Stimulated activated CD4-positive, alpha-beta T cell treated with anti-CD3 and anti-CD28 coated beads, TNF-alpha, amount 100 ng/mL, for 1 hour (primary cell): ENCODE results near the gene CFAP210.
"Not testable (repeated sequence)": the region's sequence is repeated elsewhere in the genome, so short reads cannot be mapped to it uniquely, and the experiment has no call there.

Experiments used
- DNase-seq, 3 donors: peaks; one replicate each; pipeline ENCODE4 v3.0.0-alpha.2; 2020; ENCODE audit warnings: low read depth in 3 of 3, low spot score in 1 of 3

Gene CFAP210

GRCh38 chr2:169712791-169713227 lies 18.6 kb upstream of the CFAP210 start:
- DNase-seq = no peak

GRCh38 chr2:169711751-169712509 lies 17.7 kb upstream of the CFAP210 start:
- DNase-seq = no peak

GRCh38 chr2:169709981-169710380 lies 15.8 kb upstream of the CFAP210 start:
- no peak for DNase-seq

GRCh38 chr2:169709331-169709730 lies 15.1 kb upstream of the CFAP210 start:
- no peak for DNase-seq

- no peak for DNase-seq
Observed at GRCh38 chr2:169707626-169708025, 13.4 kb upstream of the CFAP210 start.

- DNase-seq = no peak
Observed at GRCh38 chr2:169705927-169706326, 11.7 kb upstream of the CFAP210 start.

GRCh38 chr2:169704160-169704708 lies 10.0 kb upstream of the CFAP210 start:
- DNase-seq = no peak

GRCh38 chr2:169702996-169703395 lies 8.8 kb upstream of the CFAP210 start:
- DNase-seq = no peak

- DNase-seq = not testable (repeated sequence)
Observed at GRCh38 chr2:169699173-169699572, 5.0 kb upstream of the CFAP210 start.

GRCh38 chr2:169696381-169696780 lies 2.2 kb upstream of the CFAP210 start:
- no peak for DNase-seq

GRCh38 chr2:169694894-169695260 lies 672 bp upstream of the CFAP210 start:
- DNase-seq = no peak

GRCh38 chr2:169693360-169693759 lies 845 bp downstream of the CFAP210 start:
- no peak for DNase-seq

GRCh38 chr2:169692718-169693117 lies 1.5 kb downstream of the CFAP210 start:
- DNase-seq = no peak

GRCh38 chr2:169690958-169691357 lies 3.2 kb downstream of the CFAP210 start:
- DNase-seq = no peak

- DNase-seq = not testable (repeated sequence)
Observed at GRCh38 chr2:169687943-169688342, 6.3 kb downstream of the CFAP210 start.

- not testable (repeated sequence) for DNase-seq
Observed at GRCh38 chr2:169686825-169687224, 7.4 kb downstream of the CFAP210 start.

GRCh38 chr2:169684712-169685111 lies 9.5 kb downstream of the CFAP210 start:
- DNase-seq = not testable (repeated sequence)

- no peak for DNase-seq
Observed at GRCh38 chr2:169684135-169684565, 10.1 kb downstream of the CFAP210 start.

GRCh38 chr2:169683425-169684134 lies 10.6 kb downstream of the CFAP210 start:
- no peak for DNase-seq

- DNase-seq = no peak
Observed at GRCh38 chr2:169683054-169683424, 11.2 kb downstream of the CFAP210 start.

- DNase-seq = no peak
Observed at GRCh38 chr2:169676850-169677249, 17.4 kb downstream of the CFAP210 start.

GRCh38 chr2:169676357-169676756 lies 17.8 kb downstream of the CFAP210 start:
- DNase-seq = no peak
